ENCODE measurements around the gene SYN1. TPM values are rescaled to one million over a fixed set of nuclear protein-coding genes. Genes with fewer than 3 reads are reported as not detected.

SYN1 gene
- total RNA-seq, 1 experiment from 2014 or later: 0.49 TPM

- TF ChIP-seq CTCF (IDR thresholded peaks at IDR 0.05; ENCODE audit: unreplicated experiment): no peak
- Mint-ChIP-seq H3K9me3 (ENCODE audit: unreplicated experiment) (peaks cover 8% of the 10 kb centered on the region), H3K27ac (ENCODE audit: low read depth, unreplicated experiment) (no peak overlapping the region), H3K36me3 (ENCODE audit: insufficient read depth, unreplicated experiment) (peaks cover 28% of the 10 kb centered on the region), H3K4me1 (ENCODE audit: insufficient read depth, unreplicated experiment) (no peaks in the 10 kb centered on the region), H3K27me3 (ENCODE audit: insufficient read depth, unreplicated experiment) (no peaks in the 10 kb centered on the region), H3K4me3 (ENCODE audit: unreplicated experiment) (no peak overlapping the region)
- BruUV-seq (replicated peaks): no TSS peak
- no peak for DNase-seq (ENCODE audit: unreplicated experiment)
- ChIA-PET POLR2A (no interaction called here), CTCF (no interaction called here)
- intact Hi-C loops (cut with micrococcal nuclease): no loop called here
Observed at GRCh38 chrX:47634871-47635575, 15.4 kb upstream of the SYN1 start.

- H3K36me3 Mint-ChIP-seq (ENCODE audit: insufficient read depth, unreplicated experiment): peaks cover 17% of the 10 kb centered on the region
- intact Hi-C loops (cut with micrococcal nuclease): no loop called here
- BruUV-seq (replicated peaks): no TSS peak
- H3K4me3 Mint-ChIP-seq (ENCODE audit: unreplicated experiment): no peak overlapping the region
- ChIA-PET POLR2A (no interaction called here), CTCF (interaction anchor here (0.5 to 0.8 kb wide), 2 partner anchors 117 to 393 kb away, joined by 3 to 4 read pairs; no protein-coding TSS in a partner anchor)
- TF ChIP-seq CTCF (IDR thresholded peaks at IDR 0.05; ENCODE audit: unreplicated experiment): no peak
- no peak for DNase-seq (ENCODE audit: unreplicated experiment)
- H3K9me3 Mint-ChIP-seq (ENCODE audit: unreplicated experiment): no peaks in the 10 kb centered on the region
- no peak overlapping the region for H3K27ac Mint-ChIP-seq (ENCODE audit: low read depth, unreplicated experiment)
- no peaks in the 10 kb centered on the region for H3K27me3 Mint-ChIP-seq (ENCODE audit: insufficient read depth, unreplicated experiment)
- H3K4me1 Mint-ChIP-seq (ENCODE audit: insufficient read depth, unreplicated experiment): no peaks in the 10 kb centered on the region
Observed at GRCh38 chrX:47633689-47634590, 14.3 kb upstream of the SYN1 start.

GRCh38 chrX:47632666-47633065 is 13.0 kb upstream of the SYN1 start:
- ChIA-PET POLR2A (no interaction called here), CTCF (no interaction called here)
- no peaks in the 10 kb centered on the region for H3K27me3 Mint-ChIP-seq (ENCODE audit: insufficient read depth, unreplicated experiment)
- H3K27ac Mint-ChIP-seq (ENCODE audit: low read depth, unreplicated experiment): no peak overlapping the region
- intact Hi-C loops (cut with micrococcal nuclease): no loop called here
- TF ChIP-seq CTCF (IDR thresholded peaks at IDR 0.05; ENCODE audit: unreplicated experiment): no peak
- H3K4me3 Mint-ChIP-seq (ENCODE audit: unreplicated experiment): no peak overlapping the region
- no peaks in the 10 kb centered on the region for H3K4me1 Mint-ChIP-seq (ENCODE audit: insufficient read depth, unreplicated experiment)
- BruUV-seq (replicated peaks): no TSS peak
- peaks cover 8% of the 10 kb centered on the region for H3K9me3 Mint-ChIP-seq (ENCODE audit: unreplicated experiment)
- no peak for DNase-seq (ENCODE audit: unreplicated experiment)
- H3K36me3 Mint-ChIP-seq (ENCODE audit: insufficient read depth, unreplicated experiment): peaks cover 15% of the 10 kb centered on the region

GRCh38 chrX:47631676-47632075 is 12.0 kb upstream of the SYN1 start:
- DNase-seq (ENCODE audit: unreplicated experiment): no peak
- no peak for TF ChIP-seq CTCF (IDR thresholded peaks at IDR 0.05; ENCODE audit: unreplicated experiment)
- Mint-ChIP-seq H3K4me3 (ENCODE audit: unreplicated experiment) (no peak overlapping the region), H3K4me1 (ENCODE audit: insufficient read depth, unreplicated experiment) (no peaks in the 10 kb centered on the region), H3K9me3 (ENCODE audit: unreplicated experiment) (peaks cover 8% of the 10 kb centered on the region), H3K27me3 (ENCODE audit: insufficient read depth, unreplicated experiment) (no peaks in the 10 kb centered on the region), H3K27ac (ENCODE audit: low read depth, unreplicated experiment) (no peak overlapping the region), H3K36me3 (ENCODE audit: insufficient read depth, unreplicated experiment) (peaks cover 6% of the 10 kb centered on the region)
- POLR2A ChIA-PET: no interaction called here
- intact Hi-C loops (cut with micrococcal nuclease): no loop called here
- CTCF ChIA-PET: interaction anchor here (0.6 to 1.4 kb wide), 2 partner anchors 13 to 19 kb away, joined by 3 read pairs; no protein-coding TSS in a partner anchor
- BruUV-seq (replicated peaks): no TSS peak
